Activated CD4-positive, alpha-beta T cell treated with anti-CD3 and anti-CD28 coated beads, Interleukin-10, Interleukin-2, amounts not matched to agents 100 ng/mL and 50 ng/mL, durations not matched to agents 16 hours and 8 hours (primary cell): Measurements from ENCODE around the gene ZNF770.
"Not testable (repeated sequence)": the region's sequence is repeated elsewhere in the genome, so short reads cannot be mapped to it uniquely, and the experiment has no call there.

Source experiments
- DNase-seq: peaks from one replicate; pipeline ENCODE4 v3.0.0-alpha.2; 2020

ZNF770 gene

GRCh38 chr15:34976073-34976472, 12.0 kb downstream of the ZNF770 start:
- DNase-seq = no peak

- DNase-seq = no peak
These were observed 14.6 kb downstream of the ZNF770 start for GRCh38 chr15:34973512-34973911.

- DNase-seq = not testable (repeated sequence)
These were observed 17.9 kb downstream of the ZNF770 start for GRCh38 chr15:34970098-34970643.

GRCh38 chr15:34969340-34970097, 18.6 kb downstream of the ZNF770 start, which contains the start of gene AQR:
Gene AQR (minus strand): TSS chr15:34969742. CDS start chr15:34969613, 129 bp downstream.
- DNase-seq = peak; percentile 97

GRCh38 chr15:34964277-34964676, 23.8 kb downstream of the ZNF770 start:
- no peak for DNase-seq

- no peak for DNase-seq
These were observed 34.2 kb downstream of the ZNF770 start for GRCh38 chr15:34953851-34954250.

- DNase-seq = peak; percentile 37
These were observed 35.6 kb downstream of the ZNF770 start for GRCh38 chr15:34952481-34952880.

- no peak for DNase-seq
These were observed 36.1 kb downstream of the ZNF770 start for GRCh38 chr15:34951993-34952392.

GRCh38 chr15:34944936-34945335, 43.2 kb downstream of the ZNF770 start:
- DNase-seq = no peak

GRCh38 chr15:34943711-34944110, 44.4 kb downstream of the ZNF770 start:
- DNase-seq = no peak

GRCh38 chr15:34943264-34943663, 44.8 kb downstream of the ZNF770 start:
- not testable (repeated sequence) for DNase-seq

GRCh38 chr15:34942363-34942762, 45.7 kb downstream of the ZNF770 start:
- DNase-seq = no peak

GRCh38 chr15:34941831-34942230, 46.3 kb downstream of the ZNF770 start:
- no peak for DNase-seq

- DNase-seq = no peak
These were observed 46.8 kb downstream of the ZNF770 start for GRCh38 chr15:34941185-34941698.

GRCh38 chr15:34933432-34933975, 54.6 kb downstream of the ZNF770 start:
- no peak for DNase-seq

GRCh38 chr15:34928349-34928748, 59.7 kb downstream of the ZNF770 start:
- not testable (repeated sequence) for DNase-seq
